Measurements from ENCODE around the gene BTG2.

Gene BTG2

GRCh38 chr1:203281033-203281432 lies 24.3 kb upstream of the BTG2 start:
- H3K36me3 Mint-ChIP-seq (ENCODE audit: insufficient read depth): no peaks in the 10 kb centered on the region
- H3K4me3 Mint-ChIP-seq: no peak overlapping the region
- no peaks in the 10 kb centered on the region for H3K27me3 Mint-ChIP-seq
- H3K9me3 Mint-ChIP-seq: no peaks in the 10 kb centered on the region
- no peak for ATAC-seq (replicated peaks; ENCODE audit: extremely low read depth, poor library complexity, severe bottlenecking)
- H3K27ac Mint-ChIP-seq (ENCODE audit: low read depth): no peak overlapping the region
- DNase-seq (ENCODE audit: low spot score in 2 of 2): no peak
- H3K4me1 Mint-ChIP-seq: peaks cover 26% of the 10 kb centered on the region

GRCh38 chr1:203281851-203282661 lies 23.3 kb upstream of the BTG2 start:
- Mint-ChIP-seq H3K4me1 (peaks cover 36% of the 10 kb centered on the region), H3K27ac (ENCODE audit: low read depth) (no peak overlapping the region), H3K27me3 (no peaks in the 10 kb centered on the region), H3K9me3 (no peaks in the 10 kb centered on the region), H3K36me3 (ENCODE audit: insufficient read depth) (peaks cover 9% of the 10 kb centered on the region), H3K4me3 (no peak overlapping the region)
- no peak for ATAC-seq (replicated peaks; ENCODE audit: extremely low read depth, poor library complexity, severe bottlenecking)
- DNase-seq (ENCODE audit: low spot score in 2 of 2): no peak

GRCh38 chr1:203282720-203283542 lies 22.4 kb upstream of the BTG2 start:
- Mint-ChIP-seq H3K4me1 (peaks cover 36% of the 10 kb centered on the region), H3K27me3 (no peaks in the 10 kb centered on the region)

GRCh38 chr1:203283597-203283996 lies 21.7 kb upstream of the BTG2 start:
- Mint-ChIP-seq H3K36me3 (ENCODE audit: insufficient read depth) (peaks cover 17% of the 10 kb centered on the region), H3K9me3 (no peaks in the 10 kb centered on the region), H3K27ac (ENCODE audit: low read depth) (no peak overlapping the region), H3K27me3 (no peaks in the 10 kb centered on the region), H3K4me1 (peaks cover 39% of the 10 kb centered on the region), H3K4me3 (no peak overlapping the region)
- DNase-seq (ENCODE audit: low spot score in 2 of 2) (no peak), ATAC-seq (replicated peaks; ENCODE audit: extremely low read depth, poor library complexity, severe bottlenecking) (no peak)

More at GRCh38 chr1:203282720-203283542, 22.4 kb upstream of the BTG2 start:
- H3K36me3 Mint-ChIP-seq (ENCODE audit: insufficient read depth): peaks cover 17% of the 10 kb centered on the region
- no peak overlapping the region for H3K4me3 Mint-ChIP-seq
- peak overlapping the region; percentile 10 for H3K27ac Mint-ChIP-seq (ENCODE audit: low read depth)
- no peaks in the 10 kb centered on the region for H3K9me3 Mint-ChIP-seq
- ATAC-seq (replicated peaks; ENCODE audit: extremely low read depth, poor library complexity, severe bottlenecking): no peak
- no peak for DNase-seq (ENCODE audit: low spot score in 2 of 2)

GRCh38 chr1:203284411-203285123 lies 20.8 kb upstream of the BTG2 start:
- Mint-ChIP-seq H3K4me1 (peaks cover 42% of the 10 kb centered on the region), H3K27me3 (no peaks in the 10 kb centered on the region), H3K36me3 (ENCODE audit: insufficient read depth) (peaks cover 24% of the 10 kb centered on the region), H3K4me3 (no peak overlapping the region), H3K27ac (ENCODE audit: low read depth) (peak overlapping the region; percentile 62), H3K9me3 (no peaks in the 10 kb centered on the region)
- no peak for ATAC-seq (replicated peaks; ENCODE audit: extremely low read depth, poor library complexity, severe bottlenecking)
- DNase-seq (ENCODE audit: low spot score in 2 of 2): no peak

GRCh38 chr1:203286161-203286984 lies 18.9 kb upstream of the BTG2 start:
- H3K27ac Mint-ChIP-seq (ENCODE audit: low read depth): peak overlapping the region; percentile 98
- H3K9me3 Mint-ChIP-seq: no peaks in the 10 kb centered on the region
- DNase-seq (ENCODE audit: low spot score in 2 of 2) (no peak), ATAC-seq (replicated peaks; ENCODE audit: extremely low read depth, poor library complexity, severe bottlenecking) (no peak)
- H3K4me1 Mint-ChIP-seq: peaks cover 54% of the 10 kb centered on the region
- no peaks in the 10 kb centered on the region for H3K27me3 Mint-ChIP-seq
- peak overlapping the region; percentile 73 for H3K4me3 Mint-ChIP-seq
- H3K36me3 Mint-ChIP-seq (ENCODE audit: insufficient read depth): peaks cover 42% of the 10 kb centered on the region

- H3K4me1 Mint-ChIP-seq: peaks cover 63% of the 10 kb centered on the region
- peaks cover 44% of the 10 kb centered on the region for H3K36me3 Mint-ChIP-seq (ENCODE audit: insufficient read depth)
- H3K27ac Mint-ChIP-seq (ENCODE audit: low read depth): peak overlapping the region; percentile 98
- H3K27me3 Mint-ChIP-seq: no peaks in the 10 kb centered on the region
- peak overlapping the region; percentile 73 for H3K4me3 Mint-ChIP-seq
- ATAC-seq (replicated peaks; ENCODE audit: extremely low read depth, poor library complexity, severe bottlenecking) (peak; percentile 35), DNase-seq (ENCODE audit: low spot score in 2 of 2) (peak; percentile 51 to 79)
- no peaks in the 10 kb centered on the region for H3K9me3 Mint-ChIP-seq
These were observed 18.0 kb upstream of the BTG2 start for GRCh38 chr1:203287109-203287893.

GRCh38 chr1:203287898-203288297 lies 17.4 kb upstream of the BTG2 start:
- peaks cover 67% of the 10 kb centered on the region for H3K4me1 Mint-ChIP-seq
- DNase-seq (ENCODE audit: low spot score in 2 of 2): no peak

GRCh38 chr1:203288400-203288799 lies 16.9 kb upstream of the BTG2 start:
- no peaks in the 10 kb centered on the region for H3K9me3 Mint-ChIP-seq

More at GRCh38 chr1:203287898-203288297, 17.4 kb upstream of the BTG2 start:
- H3K36me3 Mint-ChIP-seq (ENCODE audit: insufficient read depth): peaks cover 44% of the 10 kb centered on the region
- ATAC-seq (replicated peaks; ENCODE audit: extremely low read depth, poor library complexity, severe bottlenecking): no peak
- no peaks in the 10 kb centered on the region for H3K9me3 Mint-ChIP-seq
- peak overlapping the region; percentile 73 for H3K4me3 Mint-ChIP-seq
- H3K27me3 Mint-ChIP-seq: no peaks in the 10 kb centered on the region
- H3K27ac Mint-ChIP-seq (ENCODE audit: low read depth): peak overlapping the region; percentile 98

GRCh38 chr1:203289281-203289981 lies 15.9 kb upstream of the BTG2 start:
- ATAC-seq (replicated peaks; ENCODE audit: extremely low read depth, poor library complexity, severe bottlenecking): peak; percentile 74
- no peaks in the 10 kb centered on the region for H3K9me3 Mint-ChIP-seq
- peak overlapping the region; percentile 73 for H3K4me3 Mint-ChIP-seq
- DNase-seq (ENCODE audit: low spot score in 2 of 2): peak; percentile 74 to 92
- H3K4me1 Mint-ChIP-seq: peaks cover 67% of the 10 kb centered on the region
- peaks cover 47% of the 10 kb centered on the region for H3K36me3 Mint-ChIP-seq (ENCODE audit: insufficient read depth)
- H3K27ac Mint-ChIP-seq (ENCODE audit: low read depth): peak overlapping the region; percentile 98
- no peaks in the 10 kb centered on the region for H3K27me3 Mint-ChIP-seq

More at GRCh38 chr1:203288400-203288799, 16.9 kb upstream of the BTG2 start:
- no peak for ATAC-seq (replicated peaks; ENCODE audit: extremely low read depth, poor library complexity, severe bottlenecking)
- Mint-ChIP-seq H3K27ac (ENCODE audit: low read depth) (peak overlapping the region; percentile 98), H3K4me3 (peak overlapping the region; percentile 73), H3K36me3 (ENCODE audit: insufficient read depth) (peaks cover 44% of the 10 kb centered on the region), H3K4me1 (peaks cover 67% of the 10 kb centered on the region), H3K27me3 (no peaks in the 10 kb centered on the region)
- DNase-seq (ENCODE audit: low spot score in 2 of 2): no peak

- H3K4me3 Mint-ChIP-seq: peak overlapping the region; percentile 73
- H3K27me3 Mint-ChIP-seq: no peaks in the 10 kb centered on the region
- H3K27ac Mint-ChIP-seq (ENCODE audit: low read depth): peak overlapping the region; percentile 98
- no peaks in the 10 kb centered on the region for H3K9me3 Mint-ChIP-seq
- ATAC-seq (replicated peaks; ENCODE audit: extremely low read depth, poor library complexity, severe bottlenecking) (no peak), DNase-seq (ENCODE audit: low spot score in 2 of 2) (no peak)
- peaks cover 72% of the 10 kb centered on the region for H3K4me1 Mint-ChIP-seq
- peaks cover 47% of the 10 kb centered on the region for H3K36me3 Mint-ChIP-seq (ENCODE audit: insufficient read depth)
These were observed 15.4 kb upstream of the BTG2 start for GRCh38 chr1:203289982-203290260.

Measured in central memory CD8-positive, alpha-beta T cell (primary cell).